Measurements from ENCODE around the gene CTIF. TPM values are rescaled to one million over a fixed set of nuclear protein-coding genes. Genes with fewer than 3 reads are reported as not detected.

Gene CTIF
- total and polyA plus RNA-seq, 2 experiments from 2014 or later, result 8.6 to 14.4 TPM

GRCh38 chr18:48813833-48814489, 275.1 kb downstream of the CTIF start:
- Histone ChIP-seq H2AFZ (no peak overlapping the region), H3K4me2 (no peak overlapping the region), H3K27me3 (ENCODE audit: insufficient read depth) (no peaks in the 10 kb centered on the region), H4K20me1 (replicated peaks; ENCODE audit: insufficient read depth) (no peaks in the 10 kb centered on the region; the same call in 1 of the 2 replicates), H3K79me2 (replicated peaks; ENCODE audit: insufficient read depth) (no peaks in the 10 kb centered on the region), H3F3A (replicated peaks; ENCODE audit: low read depth) (no peaks in the 10 kb centered on the region), H3K27ac (ENCODE audit: low read depth) (no peak overlapping the region), H3K9me2 (ENCODE audit: insufficient read depth) (no peaks in the 10 kb centered on the region), H3K36me3 (ENCODE audit: insufficient read depth) (no peaks in the 10 kb centered on the region), H3K4me3 (no peak overlapping the region), H3K4me1 (ENCODE audit: insufficient read depth) (no peaks in the 10 kb centered on the region)
- H3K9me3 Mint-ChIP-seq, result no peaks in the 10 kb centered on the region
- H3K36me3 Mint-ChIP-seq (ENCODE audit: low read depth), result no peaks in the 10 kb centered on the region; the same call in 2 of the 3 replicates
- no peak overlapping the region for H3K4me3 Mint-ChIP-seq
- no peaks in the 10 kb centered on the region for H3K4me1 Mint-ChIP-seq
- no peak overlapping the region for H3K27ac Mint-ChIP-seq
- ATAC-seq, result no peak
- no peak for DNase-seq (ENCODE audit: low spot score)
- TF ChIP-seq REST (IDR thresholded peaks at IDR 0.05; ENCODE audit: unreplicated experiment), result no peak
- no peak for TF ChIP-seq CREB1 (CRISPR knock-in tag; IDR thresholded peaks at IDR 0.05; ENCODE audit: low read depth)
- TF ChIP-seq CTCF (conservative IDR thresholded peaks at IDR 0.05; ENCODE audit: low read depth in 2 of 2), result no peak
- no peak for TF ChIP-seq EZH2phosphoT487 (IDR thresholded peaks at IDR 0.05; ENCODE audit: unreplicated experiment)
- TF ChIP-seq NANOG (IDR thresholded peaks at IDR 0.05; ENCODE audit: borderline replicate concordance), result no peak
- no peak for TF ChIP-seq STAT1 (IDR thresholded peaks at IDR 0.05; ENCODE audit: unreplicated experiment)
- TF ChIP-seq EZH2 (IDR thresholded peaks at IDR 0.05; ENCODE audit: low read depth, unreplicated experiment), result no peak
- no peak for TF ChIP-seq ZNF331 (CRISPR knock-in tag; IDR thresholded peaks at IDR 0.05; ENCODE audit: low read depth)
- no peak for TF ChIP-seq JUNB (IDR thresholded peaks at IDR 0.05; ENCODE audit: unreplicated experiment)
- no peak for TF ChIP-seq POLR2AphosphoS5 (IDR thresholded peaks at IDR 0.05; ENCODE audit: low read depth)
- TF ChIP-seq ETS1 (IDR thresholded peaks at IDR 0.05), result no peak
- no peak for TF ChIP-seq ZNF114 (CRISPR knock-in tag; IDR thresholded peaks at IDR 0.05)
- TF ChIP-seq ZNF462 (CRISPR knock-in tag; IDR thresholded peaks at IDR 0.05), result no peak
- H3K27me3 Mint-ChIP-seq (ENCODE audit: insufficient read depth, low read depth, poor library complexity), result peaks cover 8% of the 10 kb centered on the region
